SIG-M5 treated with dmso at 0.1 percent for 504 hours (cell line): ENCODE results near the gene SPTLC2.
A peak's percentile ranks its signal among the peaks of the same experiment; 100 is the strongest.

Source experiments
- DNase-seq: peaks from one replicate; lab custom pipeline; 2025; ENCODE audit not compliant: unreplicated experiment; lab: John Stamatoyannopoulos, UW

Gene SPTLC2

DNA sequence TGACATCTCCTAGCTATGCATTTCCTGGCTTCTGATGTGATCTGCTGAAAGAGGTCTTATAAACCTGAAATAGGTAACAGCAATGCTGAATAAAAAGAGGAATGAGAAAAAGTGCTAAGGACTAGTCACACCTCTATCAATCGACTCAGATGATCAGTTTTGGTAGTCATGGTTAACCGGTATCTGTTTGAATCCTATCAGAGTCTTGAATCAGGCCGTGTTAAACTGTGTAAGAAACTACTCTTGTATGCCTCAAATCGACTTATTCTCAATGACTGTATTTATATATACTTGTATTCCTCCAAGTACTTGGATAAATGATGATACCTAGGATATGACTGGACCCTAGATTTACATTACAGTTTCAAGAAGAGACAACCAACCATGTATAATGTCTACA, 107.1 kb downstream of the SPTLC2 start:
- DNase-seq, result no peak

DNA sequence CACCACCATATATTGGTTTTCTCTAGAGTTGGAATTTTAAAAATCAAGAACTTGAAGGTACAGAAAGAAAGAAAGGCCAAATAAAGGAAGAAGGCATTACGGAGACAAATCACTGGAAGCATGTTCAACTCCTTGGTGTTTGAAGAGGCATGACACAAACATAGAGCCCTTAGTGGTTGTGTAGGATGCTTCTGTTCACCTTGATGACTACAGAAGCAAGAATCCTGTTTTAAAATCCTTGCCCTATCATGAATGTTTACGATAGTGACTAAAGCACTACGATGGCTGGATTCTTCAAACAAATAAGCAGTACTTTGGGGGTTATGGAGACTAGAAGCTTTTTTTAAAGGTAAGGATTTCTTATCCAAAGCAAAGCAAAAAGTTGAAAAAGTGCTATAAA, 107.6 kb downstream of the SPTLC2 start:
- DNase-seq, result no peak

DNA sequence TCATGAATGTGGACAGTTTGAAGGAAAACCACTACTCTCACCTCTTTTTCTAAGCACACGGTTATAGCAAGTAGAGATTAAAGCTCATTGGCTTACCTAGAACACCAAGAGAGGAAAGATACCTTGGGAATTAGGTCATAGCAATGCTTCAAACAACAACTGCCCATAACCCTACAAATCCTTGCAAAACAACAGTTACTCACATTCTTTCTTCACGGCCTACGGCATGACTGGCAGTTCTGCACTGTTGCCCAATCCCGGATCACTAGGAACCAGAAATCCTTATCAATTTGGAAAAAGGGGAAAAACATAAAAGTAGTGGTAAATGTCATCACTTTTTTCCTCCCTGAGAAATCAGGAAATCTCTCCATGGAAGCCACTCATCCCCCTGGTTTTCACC, 108.2 kb downstream of the SPTLC2 start:
- DNase-seq, result no peak

DNA sequence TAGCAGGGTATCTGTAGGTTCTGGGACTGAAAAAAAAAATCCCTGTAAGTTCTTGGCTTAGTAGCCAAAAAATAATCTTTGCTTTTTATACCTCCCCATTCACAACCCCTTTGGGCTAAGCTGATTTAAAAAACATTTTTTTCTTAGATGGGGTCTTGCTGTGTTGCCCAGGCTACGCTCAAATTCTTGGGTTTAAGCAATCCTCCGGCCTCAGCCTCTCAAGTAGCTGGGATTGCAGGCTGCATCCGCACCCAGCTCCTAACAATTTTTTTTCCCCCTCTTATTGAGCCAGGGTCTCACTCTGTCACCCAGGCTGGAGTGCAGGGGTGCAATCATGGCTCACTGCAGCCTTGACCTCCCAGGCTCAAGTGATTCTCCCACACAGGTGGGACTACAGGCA, 108.7 kb downstream of the SPTLC2 start:
- DNase-seq, result no peak

DNA sequence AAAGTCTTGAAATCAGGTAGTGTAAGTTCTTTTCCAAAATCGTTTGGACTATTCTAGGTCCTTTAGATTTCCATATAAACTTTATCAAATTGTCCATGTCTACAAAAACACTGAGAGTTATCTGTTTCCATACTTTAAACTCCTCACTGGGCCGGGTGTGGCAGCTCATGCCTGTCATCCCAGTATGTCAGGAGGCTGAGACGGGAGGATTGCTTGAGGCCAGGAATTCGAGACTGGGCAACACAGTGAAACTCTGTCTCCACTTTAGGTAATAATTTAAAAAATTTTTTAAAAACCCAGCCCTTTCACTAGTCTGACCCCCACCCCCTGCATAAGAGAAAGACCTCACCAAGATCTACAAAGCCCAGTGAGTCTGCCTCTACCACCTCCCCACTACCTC, 111.4 kb downstream of the SPTLC2 start:
- DNase-seq, result no peak

- DNase-seq, result no peak
Observed at GRCh38 chr14:77503138-77503537, 113.3 kb downstream of the SPTLC2 start.

GRCh38 chr14:77502109-77502782, 114.2 kb downstream of the SPTLC2 start:
- DNase-seq, result no peak

DNA sequence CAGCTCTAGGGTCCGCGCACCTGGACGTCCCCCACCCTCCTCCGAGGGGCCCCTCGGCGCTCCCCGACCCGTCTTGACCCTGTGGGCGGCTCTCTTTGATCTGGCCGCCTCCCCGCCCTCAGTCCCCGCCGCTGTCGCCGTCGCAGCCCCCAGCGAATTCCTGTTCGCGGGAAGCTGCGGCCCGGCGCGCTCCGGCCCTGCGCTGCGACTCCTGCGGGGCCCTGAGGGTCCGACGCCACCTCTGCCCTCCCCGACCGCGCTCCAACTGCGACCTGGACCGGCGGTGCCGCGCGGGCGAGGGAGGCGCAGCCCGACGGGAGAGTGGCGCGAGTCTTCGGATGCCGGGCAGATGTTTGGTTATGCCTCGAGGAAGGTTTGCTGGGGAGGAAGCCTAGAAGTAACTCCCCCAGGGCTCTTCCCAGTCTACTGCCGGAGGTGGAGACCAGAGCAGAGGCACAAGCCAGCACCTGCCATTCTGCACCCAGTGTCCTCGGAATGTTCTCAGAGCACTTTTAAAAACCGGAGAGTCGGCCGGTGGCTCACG, 117.4 kb downstream of the SPTLC2 start:
- peak; percentile 8 for DNase-seq

DNA sequence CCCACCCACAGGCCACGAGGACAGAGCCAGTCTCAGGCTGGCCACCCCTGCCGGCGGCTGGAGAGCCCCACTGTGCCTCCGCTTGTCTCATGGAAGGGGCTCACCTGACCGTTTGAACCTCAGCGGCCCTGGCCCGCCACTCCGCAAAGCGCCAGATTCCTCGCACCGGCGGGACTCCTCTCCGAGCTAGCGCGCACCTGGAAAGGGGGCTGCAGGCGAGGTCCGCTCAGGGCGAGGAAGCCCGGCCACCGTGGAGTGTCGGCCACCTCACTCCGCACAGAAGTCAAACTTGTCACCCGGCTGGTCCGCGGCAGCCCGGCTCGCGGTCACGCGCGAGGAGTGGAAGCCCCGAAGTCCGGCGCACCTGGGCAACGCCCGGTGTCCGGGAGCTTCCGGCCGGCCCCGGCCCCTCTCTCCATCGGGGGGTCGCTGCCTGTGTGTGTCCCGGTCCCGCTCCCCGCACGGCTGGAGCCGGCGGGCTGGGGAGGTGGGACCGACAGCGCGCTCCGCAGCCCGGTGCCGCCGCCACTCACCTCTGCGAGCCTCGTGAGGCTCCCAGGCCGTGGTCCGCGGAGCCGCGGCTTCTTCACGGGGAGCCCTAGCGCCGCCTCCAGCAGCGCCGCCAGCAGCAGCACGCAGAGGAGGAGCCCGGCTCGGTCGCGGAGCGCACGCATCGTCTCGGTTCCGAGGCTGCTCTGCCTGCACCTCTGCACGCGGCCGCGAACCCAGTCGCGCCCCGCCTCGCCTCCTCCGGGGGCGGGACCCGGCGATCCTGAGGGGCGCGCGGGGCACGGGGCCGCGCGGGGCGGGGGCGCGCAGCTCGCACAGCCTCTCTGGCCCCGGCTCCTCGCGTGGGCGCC, 118.1 kb downstream of the SPTLC2 start, which contains the start of gene ISM2:
ISM2 (minus strand) TSS at position 697 of the 860 bp plus-strand sequence; CDS start at position 674, 23 bp downstream.
- peak; percentile 11 for DNase-seq

GRCh38 chr14:77495334-77495733, 121.1 kb downstream of the SPTLC2 start:
- DNase-seq, result no peak

DNA sequence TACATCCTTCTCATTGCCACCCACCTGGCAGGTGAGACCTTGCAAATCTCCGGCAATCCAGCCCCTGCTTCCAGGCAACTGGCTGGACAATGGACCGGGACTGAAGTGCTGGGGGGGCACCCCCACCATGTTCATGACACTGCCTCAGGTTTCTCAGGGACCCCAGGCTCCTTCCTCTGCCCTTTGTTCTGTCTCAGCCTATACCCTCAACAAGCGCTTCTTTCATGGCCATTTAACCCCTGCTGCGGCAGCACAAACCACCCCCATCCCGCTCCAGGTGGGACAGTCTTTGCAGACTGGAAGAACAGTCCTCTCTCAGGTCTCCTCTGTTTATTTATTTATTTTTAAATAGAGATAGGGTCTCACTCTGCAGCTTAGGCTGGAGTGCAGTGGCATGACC, 125.4 kb downstream of the SPTLC2 start:
- no peak for DNase-seq

GRCh38 chr14:77490347-77490986, 126.0 kb downstream of the SPTLC2 start:
- DNase-seq, result no peak

GRCh38 chr14:77489041-77489440, 127.4 kb downstream of the SPTLC2 start:
- DNase-seq, result no peak

- no peak for DNase-seq
Observed at GRCh38 chr14:77488558-77488957, 127.9 kb downstream of the SPTLC2 start.

DNA sequence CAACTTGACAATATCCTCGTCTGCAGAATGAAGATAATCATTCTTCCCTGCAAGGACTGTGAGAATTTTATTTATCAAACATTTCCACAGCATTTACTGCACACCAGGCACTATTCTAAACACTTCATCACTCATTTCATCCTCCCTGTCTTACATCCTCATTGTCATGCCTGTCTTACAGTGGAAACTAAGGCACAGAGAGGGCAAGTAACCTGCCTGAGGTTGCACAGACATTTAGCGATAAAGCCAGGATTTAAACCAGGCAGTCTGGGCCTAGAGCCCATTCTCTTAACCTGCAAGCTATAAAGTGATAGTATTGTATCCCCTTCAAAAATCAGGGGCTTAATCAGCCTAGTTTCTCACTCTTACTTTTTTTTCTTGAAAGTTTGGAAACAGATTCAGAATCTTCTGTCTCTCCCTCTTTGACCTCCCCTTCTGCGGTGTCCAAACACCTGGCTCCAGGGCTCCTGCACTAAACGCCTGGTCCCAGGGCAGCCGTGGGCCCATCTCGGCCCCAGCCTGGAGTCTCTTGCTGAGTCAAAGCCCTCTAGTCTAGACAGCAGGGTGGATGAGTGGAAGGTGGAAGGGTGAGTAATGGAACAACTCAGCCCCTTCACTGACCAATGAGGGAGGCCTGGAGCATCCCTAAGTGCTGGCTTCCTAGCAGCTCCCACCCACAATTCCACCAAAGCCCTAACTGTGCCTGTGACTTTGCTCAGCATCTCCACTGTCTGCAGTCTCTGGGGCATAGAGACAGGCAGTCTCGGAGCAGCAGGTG, 130.3 kb downstream of the SPTLC2 start:
- no peak for DNase-seq

DNA sequence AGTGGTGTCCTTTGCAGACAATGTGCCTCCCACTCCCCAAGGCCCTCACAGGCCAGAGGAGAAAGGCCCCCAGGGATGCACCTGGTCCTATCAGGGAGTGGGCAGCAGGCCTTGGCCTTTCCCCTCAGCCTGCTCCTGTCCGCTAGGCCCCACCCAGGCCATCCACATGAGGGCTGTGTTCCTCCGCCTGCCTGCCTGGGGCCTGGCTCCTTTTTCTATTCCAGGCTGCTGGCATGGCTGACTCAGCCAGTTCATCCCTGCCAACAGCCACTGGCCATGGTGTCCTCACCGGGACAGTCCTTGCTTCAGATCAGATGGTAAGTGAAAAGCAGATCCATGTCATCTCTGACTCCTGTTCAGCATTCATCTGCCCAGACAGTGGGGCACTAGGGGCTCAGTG, 131.2 kb downstream of the SPTLC2 start:
- no peak for DNase-seq

DNA sequence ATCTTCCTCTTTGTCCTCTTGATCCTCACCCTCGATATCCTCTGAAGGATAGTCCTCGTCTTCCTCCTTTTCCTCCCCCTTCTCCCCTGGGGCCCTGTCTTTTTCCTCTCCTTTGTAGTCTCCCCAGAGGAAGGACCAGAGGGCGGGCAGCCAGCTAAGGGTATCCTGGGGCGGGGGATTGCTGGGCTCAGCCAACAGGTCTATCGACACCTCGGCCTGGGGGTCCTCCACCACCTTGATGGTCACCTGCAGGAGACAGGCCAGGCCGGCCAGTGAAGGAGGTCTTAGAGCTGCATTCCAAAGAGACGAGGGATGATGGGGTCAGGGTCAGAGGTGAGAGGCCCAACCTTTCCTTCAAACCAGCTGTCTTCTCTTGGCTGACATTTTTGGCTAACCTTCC, 134.0 kb downstream of the SPTLC2 start:
- no peak for DNase-seq

DNA sequence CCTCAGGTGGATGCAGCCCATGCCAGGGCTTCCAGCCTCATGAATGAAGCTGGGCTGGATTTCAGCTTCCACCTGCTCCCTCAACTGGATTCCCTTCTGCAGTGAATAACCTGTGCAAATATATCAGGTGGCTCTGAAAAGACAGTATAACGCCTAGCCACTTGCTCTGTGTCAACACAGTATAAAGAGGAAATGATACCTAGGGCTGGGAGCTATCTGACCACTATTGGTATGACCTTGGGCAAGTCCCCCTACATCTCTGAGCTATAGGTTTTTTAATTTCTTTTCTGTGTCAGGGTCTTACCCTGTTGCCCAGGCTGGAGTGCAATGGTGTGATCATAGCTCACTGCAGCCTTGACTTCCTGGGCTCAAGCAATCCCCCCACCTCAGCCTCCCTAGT, 137.6 kb downstream of the SPTLC2 start:
- peak; percentile 47 for DNase-seq

DNA sequence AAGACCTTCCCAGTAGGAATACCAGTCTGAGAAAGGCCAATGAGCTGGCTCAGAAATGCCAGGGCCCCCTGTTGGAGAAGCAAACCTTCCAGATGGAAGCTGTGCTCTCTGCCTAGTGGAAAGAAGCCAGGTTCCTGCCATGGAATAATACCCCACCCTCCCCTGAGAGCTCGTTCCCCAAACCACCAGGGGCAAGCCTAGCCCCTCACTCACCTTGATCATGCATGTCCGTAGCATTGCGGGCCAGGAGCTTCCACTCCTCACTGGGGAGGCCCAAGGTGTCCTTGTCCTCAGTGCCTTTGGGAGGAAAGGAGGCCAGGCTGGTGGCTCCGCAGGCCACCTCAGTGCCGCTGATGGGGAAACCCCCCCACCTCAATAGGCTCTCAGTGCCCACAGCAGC, 138.4 kb downstream of the SPTLC2 start:
- no peak for DNase-seq

DNA sequence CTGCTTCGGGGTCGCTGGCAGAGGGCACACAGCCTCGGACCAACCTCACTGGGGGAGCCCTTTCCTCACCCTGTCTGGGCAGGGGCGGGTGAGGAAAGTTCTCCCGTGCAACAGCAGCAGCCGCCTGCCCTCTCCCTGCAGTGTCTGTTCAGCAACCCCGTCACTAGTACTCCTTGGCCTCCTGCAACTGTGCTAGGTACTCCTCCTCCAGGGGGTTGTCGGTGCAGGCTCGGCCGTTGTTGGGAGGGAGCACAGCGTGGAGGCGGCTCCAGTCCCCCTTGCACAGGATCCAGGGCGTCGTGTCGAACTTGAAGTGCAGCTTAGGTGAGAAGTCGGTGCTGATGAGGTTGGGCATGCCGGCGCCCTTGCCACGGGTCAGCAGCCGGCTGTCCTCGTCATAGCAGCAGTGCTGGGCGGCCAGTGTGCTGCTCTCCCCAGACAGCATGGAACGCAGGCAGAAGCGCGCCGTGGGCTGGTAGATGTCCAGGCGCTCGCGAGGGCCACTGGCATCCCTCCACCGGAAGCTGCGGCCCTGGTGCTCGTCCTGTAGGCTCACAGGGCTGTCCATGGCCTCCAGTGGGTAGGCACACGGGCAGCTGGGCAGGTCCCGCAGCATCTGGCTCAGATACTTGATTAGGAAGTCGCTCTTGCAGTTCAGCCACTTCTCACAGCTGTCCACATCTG, 140.9 kb downstream of the SPTLC2 start:
- DNase-seq, result no peak
